ENCODE results near the gene CACNA1D.

Gene CACNA1D

DNA sequence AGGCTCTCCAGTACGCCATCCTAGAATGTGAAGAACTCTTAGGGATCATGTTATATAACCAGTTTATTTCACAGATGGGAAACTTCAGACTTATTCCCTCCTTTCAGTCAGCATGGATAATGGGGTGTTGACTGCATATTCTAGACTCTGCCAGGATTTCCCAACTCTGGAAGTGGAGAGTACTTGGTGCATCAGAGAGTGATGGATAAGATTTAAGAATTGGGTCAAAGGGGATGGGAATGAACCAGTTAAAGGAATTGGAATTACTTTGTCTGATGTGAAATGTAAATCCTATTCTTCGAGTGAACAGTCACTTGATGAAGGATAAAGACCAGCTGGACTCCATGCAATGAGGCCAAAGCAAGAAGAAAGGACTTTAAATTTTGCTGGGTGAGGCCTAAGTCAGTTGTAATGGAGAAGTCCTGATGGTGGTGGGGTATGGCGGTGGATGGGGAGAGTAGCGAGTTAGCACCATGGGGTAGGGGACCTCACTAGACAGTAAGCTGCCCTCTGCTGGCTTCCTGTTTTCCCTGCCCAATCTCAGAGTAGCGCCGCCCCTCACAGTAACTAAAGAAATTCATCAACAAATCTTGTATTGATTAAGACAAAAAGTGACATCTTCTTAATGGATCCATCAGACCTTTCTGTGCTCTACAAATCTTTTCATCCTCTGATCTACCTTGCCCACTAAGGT, 7.3 kb upstream of the CACNA1D start:
- POLR2A ChIA-PET, result no interaction called here
- CTCF ChIA-PET, result no interaction called here
- TF ChIP-seq, protein P1, sequence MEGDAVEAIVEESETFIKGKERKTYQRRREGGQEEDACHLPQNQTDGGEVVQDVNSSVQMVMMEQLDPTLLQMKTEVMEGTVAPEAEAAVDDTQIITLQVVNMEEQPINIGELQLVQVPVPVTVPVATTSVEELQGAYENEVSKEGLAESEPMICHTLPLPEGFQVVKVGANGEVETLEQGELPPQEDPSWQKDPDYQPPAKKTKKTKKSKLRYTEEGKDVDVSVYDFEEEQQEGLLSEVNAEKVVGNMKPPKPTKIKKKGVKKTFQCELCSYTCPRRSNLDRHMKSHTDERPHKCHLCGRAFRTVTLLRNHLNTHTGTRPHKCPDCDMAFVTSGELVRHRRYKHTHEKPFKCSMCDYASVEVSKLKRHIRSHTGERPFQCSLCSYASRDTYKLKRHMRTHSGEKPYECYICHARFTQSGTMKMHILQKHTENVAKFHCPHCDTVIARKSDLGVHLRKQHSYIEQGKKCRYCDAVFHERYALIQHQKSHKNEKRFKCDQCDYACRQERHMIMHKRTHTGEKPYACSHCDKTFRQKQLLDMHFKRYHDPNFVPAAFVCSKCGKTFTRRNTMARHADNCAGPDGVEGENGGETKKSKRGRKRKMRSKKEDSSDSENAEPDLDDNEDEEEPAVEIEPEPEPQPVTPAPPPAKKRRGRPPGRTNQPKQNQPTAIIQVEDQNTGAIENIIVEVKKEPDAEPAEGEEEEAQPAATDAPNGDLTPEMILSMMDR (IDR thresholded peaks at IDR 0.05; ENCODE audit: control extremely low read depth, extremely low read depth, low read depth, missing control alignments), result no peak
- no peak for DNase-seq (ENCODE audit: extremely low spot score)

DNA sequence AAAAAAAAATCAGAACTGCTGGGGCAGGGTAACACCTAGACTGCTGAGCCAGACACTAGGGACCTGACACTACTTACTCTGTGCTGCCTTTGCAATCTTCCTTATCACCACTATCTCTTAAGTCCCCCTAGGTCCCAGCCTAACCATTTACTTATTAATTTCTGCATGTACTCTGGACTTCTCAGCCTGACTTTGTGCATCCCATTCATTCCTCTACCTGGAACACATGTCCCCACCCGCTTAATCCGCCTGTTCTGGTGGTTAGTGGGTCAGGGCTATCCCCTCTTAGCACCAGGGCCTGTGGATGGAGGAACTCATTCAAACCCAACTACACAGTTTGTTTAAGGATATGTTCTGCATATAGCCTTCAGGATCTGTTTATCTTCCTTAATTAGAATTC, 5.0 kb upstream of the CACNA1D start:
- TF ChIP-seq, protein P1 (IDR thresholded peaks at IDR 0.05; ENCODE audit: control extremely low read depth, extremely low read depth, low read depth, missing control alignments), result no peak
- DNase-seq (ENCODE audit: extremely low spot score), result no peak
- CTCF ChIA-PET, result no interaction called here
- POLR2A ChIA-PET, result no interaction called here

DNA sequence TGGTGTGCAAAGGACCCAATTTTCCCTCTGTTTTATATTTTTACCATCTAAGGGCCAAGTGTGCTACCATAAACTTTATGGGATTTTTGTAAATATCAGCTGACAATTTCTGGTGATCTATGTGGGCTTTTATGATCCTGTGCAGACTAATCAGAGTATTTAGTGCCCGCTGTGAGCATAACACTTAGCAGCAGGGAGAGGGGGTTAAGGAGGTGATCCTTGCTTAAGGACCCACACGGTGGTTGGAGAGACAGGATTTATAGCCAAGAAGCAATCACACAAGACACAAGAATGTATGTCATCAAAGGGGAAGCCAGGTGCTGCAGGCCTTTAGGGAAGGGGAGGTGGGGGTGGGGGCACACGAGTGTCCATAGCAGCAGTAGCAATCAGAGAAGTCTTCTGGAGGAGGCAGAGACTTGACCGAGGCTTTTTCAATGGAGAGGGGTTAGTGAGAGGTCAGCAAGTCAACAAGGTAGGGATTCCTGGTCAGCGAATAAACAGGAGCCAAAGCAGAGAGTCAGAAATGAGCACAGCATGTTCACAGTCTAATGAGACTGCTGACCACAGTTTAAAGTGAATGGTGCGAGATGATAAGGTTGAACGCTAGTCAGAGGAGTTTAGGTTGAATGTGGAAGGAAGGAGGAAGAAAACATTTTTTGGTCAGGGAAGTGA, 4.5 kb upstream of the CACNA1D start:
- TF ChIP-seq, protein P1 (IDR thresholded peaks at IDR 0.05; ENCODE audit: control extremely low read depth, extremely low read depth, low read depth, missing control alignments), result no peak
- ChIA-PET POLR2A (no interaction called here), CTCF (no interaction called here)
- no peak for DNase-seq (ENCODE audit: extremely low spot score)

DNA sequence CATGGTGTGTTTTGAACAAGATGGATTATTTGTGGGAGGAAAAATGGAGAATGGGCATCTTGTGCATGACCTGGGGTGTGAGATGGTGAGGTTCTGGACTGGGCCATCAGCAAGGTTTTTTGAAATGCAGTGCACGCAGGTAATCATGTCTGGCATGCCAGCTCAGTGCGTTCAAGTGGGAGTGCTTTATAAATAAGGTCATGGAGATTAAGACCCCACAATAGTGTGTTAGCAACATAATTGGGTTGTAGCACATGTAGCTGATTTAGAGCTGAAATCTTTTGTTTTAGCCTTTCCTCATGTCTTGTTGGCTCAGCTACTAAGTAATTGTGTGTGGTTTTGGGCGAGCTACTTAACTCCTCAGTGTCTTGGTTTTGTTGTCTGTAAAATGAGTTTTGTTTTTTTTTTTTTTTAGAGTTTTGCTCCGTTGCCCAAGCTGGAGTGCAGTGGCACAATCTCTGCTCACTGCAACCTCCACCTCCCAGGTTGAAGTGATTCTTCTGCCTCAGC, 3.9 kb upstream of the CACNA1D start:
- CTCF ChIA-PET, result no interaction called here
- no peak for DNase-seq (ENCODE audit: extremely low spot score)
- TF ChIP-seq, protein P1 (IDR thresholded peaks at IDR 0.05; ENCODE audit: control extremely low read depth, extremely low read depth, low read depth, missing control alignments), result no peak
- POLR2A ChIA-PET, result no interaction called here

DNA sequence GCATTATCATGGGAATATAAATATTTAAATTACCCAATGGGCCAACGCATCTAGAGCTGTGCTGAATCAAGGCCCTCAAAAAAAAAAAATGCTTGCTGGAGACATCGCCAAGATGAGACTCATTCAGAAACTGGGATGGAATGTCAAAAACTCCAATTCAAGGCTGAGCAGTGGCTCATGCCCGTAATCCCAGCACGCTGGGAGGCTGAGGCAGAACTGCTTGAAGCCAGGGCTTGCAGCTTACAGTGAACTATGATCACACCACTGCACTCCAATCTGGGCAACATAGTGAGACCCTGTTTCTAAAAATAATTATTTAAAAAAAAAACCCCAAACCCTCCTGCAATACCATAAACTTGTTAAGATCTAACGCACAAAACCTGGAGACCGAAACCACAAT, 3.1 kb upstream of the CACNA1D start:
- no peak for DNase-seq (ENCODE audit: extremely low spot score)
- POLR2A ChIA-PET, result no interaction called here
- CTCF ChIA-PET, result no interaction called here
- TF ChIP-seq, protein P1 (IDR thresholded peaks at IDR 0.05; ENCODE audit: control extremely low read depth, extremely low read depth, low read depth, missing control alignments), result no peak

DNA sequence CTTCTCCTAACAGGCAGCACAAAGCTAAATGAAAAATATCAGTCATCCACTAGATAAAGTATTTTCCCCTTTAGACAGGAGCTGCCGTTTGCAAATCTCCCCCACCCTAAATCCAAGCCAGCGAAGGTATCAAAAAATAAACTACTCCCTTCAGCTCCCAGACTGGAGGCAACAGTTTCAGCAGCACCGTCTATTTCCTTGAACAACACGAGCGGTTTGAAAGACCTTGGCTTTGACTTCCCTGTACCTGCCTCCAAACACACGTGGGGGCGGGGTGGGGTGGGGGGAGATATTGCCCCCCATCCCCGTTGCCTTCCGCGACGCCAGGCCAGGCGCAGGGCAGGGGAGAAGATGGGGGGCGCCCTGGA, 832 bp upstream of the CACNA1D start:
- DNase-seq (ENCODE audit: extremely low spot score), result no peak
- ChIA-PET CTCF (interaction anchor here (1.9 kb wide), 1 partner anchor 10 kb away, joined by 4 read pairs; no protein-coding TSS in a partner anchor), POLR2A (no interaction called here)
- TF ChIP-seq, protein P1 (IDR thresholded peaks at IDR 0.05; ENCODE audit: control extremely low read depth, extremely low read depth, low read depth, missing control alignments), result no peak

Data from GM10248 (cell line).